Measurements from ENCODE around the gene TECR. TPM values are rescaled to one million over a fixed set of nuclear protein-coding genes. Genes with fewer than 3 reads are reported as not detected.
"Not testable (repeated sequence)": the region's sequence is repeated elsewhere in the genome, so short reads cannot be mapped to it uniquely, and the experiment has no call there.

Gene TECR
- 100 to 1,000 TPM; 113 to 144 (median 132) TPM for polyA plus RNA-seq (ENCODE audit: insufficient read length in 3 of 3)

GRCh38 chr19:14529254-14530004 lies at the start of gene TECR:
Gene TECR, plus strand, starts transcription at chr19:14529594. Its CDS starts 103 bp downstream, at chr19:14529697.
- DNase-seq (ENCODE audit: low read depth in 3 of 3, low spot score in 2 of 3), result peak; percentile 99 to 100 (median 99)

GRCh38 chr19:14479975-14480699 lies 49.3 kb upstream of the TECR start:
- no peak for DNase-seq (ENCODE audit: low read depth in 3 of 3, low spot score in 2 of 3)

- no peak for DNase-seq (ENCODE audit: low read depth in 3 of 3, low spot score in 2 of 3)
Measured at GRCh38 chr19:14480700-14481079, 48.7 kb upstream of the TECR start.

GRCh38 chr19:14482172-14482941 lies 47.0 kb upstream of the TECR start:
- DNase-seq (ENCODE audit: low read depth in 3 of 3, low spot score in 2 of 3), result no peak

- DNase-seq (ENCODE audit: low read depth in 3 of 3, low spot score in 2 of 3), result no peak
Measured at GRCh38 chr19:14487370-14488125, 41.8 kb upstream of the TECR start.

- no peak for DNase-seq (ENCODE audit: low read depth in 3 of 3, low spot score in 2 of 3)
Measured at GRCh38 chr19:14492756-14493337, 36.5 kb upstream of the TECR start.

GRCh38 chr19:14494411-14494810 lies 35.0 kb upstream of the TECR start:
- DNase-seq (ENCODE audit: low read depth in 3 of 3, low spot score in 2 of 3), result no peak

- DNase-seq (ENCODE audit: low read depth in 3 of 3, low spot score in 2 of 3), result no peak
Measured at GRCh38 chr19:14494910-14495671, 34.3 kb upstream of the TECR start.

GRCh38 chr19:14495672-14496028 lies 33.7 kb upstream of the TECR start:
- DNase-seq (ENCODE audit: low read depth in 3 of 3, low spot score in 2 of 3), result no peak

GRCh38 chr19:14496029-14496833 lies 33.2 kb upstream of the TECR start, which contains the start of gene GIPC1:
Gene GIPC1, minus strand, starts transcription at chr19:14496127. Its CDS starts 13,151 bp downstream, at chr19:14482976.
- peak; percentile 92 to 97 (median 97) for DNase-seq (ENCODE audit: low read depth in 3 of 3, low spot score in 2 of 3)

GRCh38 chr19:14496834-14497227 lies 32.6 kb upstream of the TECR start:
- no peak for DNase-seq (ENCODE audit: low read depth in 3 of 3, low spot score in 2 of 3)

- no peak for DNase-seq (ENCODE audit: low read depth in 3 of 3, low spot score in 2 of 3)
Measured at GRCh38 chr19:14497228-14497921, 32.0 kb upstream of the TECR start.

GRCh38 chr19:14502334-14503092 lies 26.9 kb upstream of the TECR start:
- no peak for DNase-seq (ENCODE audit: low read depth in 3 of 3, low spot score in 2 of 3)

- DNase-seq (ENCODE audit: low read depth in 3 of 3, low spot score in 2 of 3), result no peak
Measured at GRCh38 chr19:14503285-14503684, 26.1 kb upstream of the TECR start.

- DNase-seq (ENCODE audit: low read depth in 3 of 3, low spot score in 2 of 3), result not testable (repeated sequence)
Measured at GRCh38 chr19:14504575-14504974, 24.8 kb upstream of the TECR start.

- no peak for DNase-seq (ENCODE audit: low read depth in 3 of 3, low spot score in 2 of 3)
Measured at GRCh38 chr19:14505488-14506239, 23.7 kb upstream of the TECR start.

Data from right renal cortex interstitium (tissue), 3 donors.